Measurements from ENCODE around the gene SAMHD1. TPM values are rescaled to one million over a fixed set of nuclear protein-coding genes. Genes with fewer than 3 reads are reported as not detected.

The SAMHD1 gene
- total RNA-seq, 2 experiments from 2014 or later: 10.6 to 20.8 TPM

DNA sequence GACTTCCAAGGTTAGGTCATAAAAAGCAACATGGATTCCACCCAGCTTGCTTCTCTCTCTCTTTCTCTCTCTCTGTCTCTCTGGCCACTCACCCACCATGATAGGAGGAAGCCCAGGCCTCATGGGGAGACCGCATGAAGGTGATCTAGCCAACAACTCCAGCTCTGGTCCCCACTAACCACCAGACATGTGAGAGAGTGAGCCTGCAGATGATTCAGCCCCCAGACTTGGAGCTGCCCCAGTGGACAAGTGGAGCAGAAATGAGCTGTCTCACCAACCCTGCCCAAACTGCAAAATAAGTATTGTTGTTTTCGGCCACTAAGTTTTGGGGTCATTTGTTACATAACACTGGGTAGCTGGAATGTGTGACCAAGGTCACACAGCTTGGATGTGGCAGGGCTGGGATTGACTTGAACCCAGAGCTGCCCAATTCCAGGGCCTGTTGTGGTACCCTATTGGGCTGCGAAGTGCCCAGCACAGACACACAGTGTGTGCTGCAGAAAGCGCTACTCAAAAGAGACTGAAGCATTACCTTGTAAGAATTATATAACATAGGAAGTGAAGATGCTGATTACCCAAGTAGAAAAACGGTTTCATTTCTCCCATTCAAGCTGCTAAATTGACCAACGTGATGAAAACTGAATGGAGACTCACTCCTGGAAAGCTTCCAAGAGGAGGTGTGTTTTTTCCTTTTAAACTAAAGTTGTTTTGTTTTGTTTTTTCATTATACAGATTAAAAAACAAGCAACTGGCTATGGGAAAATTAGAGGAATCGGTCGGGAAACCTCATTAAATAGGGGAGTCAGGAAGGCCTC, 84.6 kb downstream of the SAMHD1 start:
- Histone ChIP-seq H3K9me3 (ENCODE audit: low read length) (no peaks in the 10 kb centered on the region), H3K27ac (ENCODE audit: low read depth, low read length, poor library complexity, severe bottlenecking) (no peak overlapping the region), H3K4me1 (ENCODE audit: insufficient read depth, low read length, poor library complexity, severe bottlenecking) (peaks cover 27% of the 10 kb centered on the region), H3K4me3 (ENCODE audit: low read depth, low read length, poor library complexity, severe bottlenecking) (no peak overlapping the region), H3K36me3 (ENCODE audit: insufficient read depth, low read length) (no peaks in the 10 kb centered on the region), H3K79me2 (ENCODE audit: insufficient read depth, low read depth, low read length) (no peaks in the 10 kb centered on the region), H3K9me2 (ENCODE audit: insufficient read depth, low read length) (no peaks in the 10 kb centered on the region), H4K20me1 (ENCODE audit: insufficient read depth, low read length) (no peaks in the 10 kb centered on the region), H3K4me2 (ENCODE audit: low read length) (peak overlapping the region; percentile 31), H2AFZ (ENCODE audit: low read length) (peak overlapping the region; percentile 48; the same call in 1 of the 2 replicates)
- no TSS peak for BruUV-seq (replicated peaks)
- intact Hi-C loops (cut with micrococcal nuclease; ENCODE audit: unreplicated experiment): no loop called here
- CTCF ChIA-PET (ENCODE audit: unreplicated experiment): no interaction called here
- DNase-seq (ENCODE audit: low spot score): peak; percentile 37
- POLR2A ChIA-PET: interaction anchor here (0.8 to 1.3 kb wide), 4 partner anchors 8 to 110 kb away, joined by 4 to 7 read pairs (median 5); no protein-coding TSS in a partner anchor
- TF ChIP-seq, protein P1, sequence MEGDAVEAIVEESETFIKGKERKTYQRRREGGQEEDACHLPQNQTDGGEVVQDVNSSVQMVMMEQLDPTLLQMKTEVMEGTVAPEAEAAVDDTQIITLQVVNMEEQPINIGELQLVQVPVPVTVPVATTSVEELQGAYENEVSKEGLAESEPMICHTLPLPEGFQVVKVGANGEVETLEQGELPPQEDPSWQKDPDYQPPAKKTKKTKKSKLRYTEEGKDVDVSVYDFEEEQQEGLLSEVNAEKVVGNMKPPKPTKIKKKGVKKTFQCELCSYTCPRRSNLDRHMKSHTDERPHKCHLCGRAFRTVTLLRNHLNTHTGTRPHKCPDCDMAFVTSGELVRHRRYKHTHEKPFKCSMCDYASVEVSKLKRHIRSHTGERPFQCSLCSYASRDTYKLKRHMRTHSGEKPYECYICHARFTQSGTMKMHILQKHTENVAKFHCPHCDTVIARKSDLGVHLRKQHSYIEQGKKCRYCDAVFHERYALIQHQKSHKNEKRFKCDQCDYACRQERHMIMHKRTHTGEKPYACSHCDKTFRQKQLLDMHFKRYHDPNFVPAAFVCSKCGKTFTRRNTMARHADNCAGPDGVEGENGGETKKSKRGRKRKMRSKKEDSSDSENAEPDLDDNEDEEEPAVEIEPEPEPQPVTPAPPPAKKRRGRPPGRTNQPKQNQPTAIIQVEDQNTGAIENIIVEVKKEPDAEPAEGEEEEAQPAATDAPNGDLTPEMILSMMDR (conservative IDR thresholded peaks at IDR 0.05; ENCODE audit: low read length): no peak
- no peak for TF ChIP-seq EZH2phosphoT487 (IDR thresholded peaks at IDR 0.05; ENCODE audit: borderline replicate concordance, low read depth, low read length)

DNA sequence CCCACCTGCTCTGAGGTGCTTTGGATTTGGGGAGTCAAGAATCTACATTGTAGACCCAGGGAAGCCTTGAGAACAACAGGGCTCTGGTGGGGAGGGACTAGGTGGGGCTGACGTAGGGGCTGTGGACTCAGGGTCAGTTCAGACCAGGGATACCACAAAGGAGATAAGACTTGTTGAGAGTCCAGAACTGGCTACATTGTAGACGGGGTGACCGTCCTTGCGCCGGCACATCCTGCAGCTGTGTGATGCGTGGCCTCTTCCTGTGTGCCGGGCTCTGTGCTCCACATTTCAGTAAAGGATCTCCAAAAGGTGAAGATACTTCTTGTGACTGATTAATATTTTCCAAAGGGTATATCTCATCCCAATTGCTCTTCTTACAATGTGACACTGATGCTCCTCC, 85.3 kb downstream of the SAMHD1 start:
- intact Hi-C loops (cut with micrococcal nuclease; ENCODE audit: unreplicated experiment): no loop called here
- TF ChIP-seq EZH2phosphoT487 (IDR thresholded peaks at IDR 0.05; ENCODE audit: borderline replicate concordance, low read depth, low read length): no peak
- TF ChIP-seq, protein P1 (conservative IDR thresholded peaks at IDR 0.05; ENCODE audit: low read length): no peak
- H3K27ac ChIP-seq (ENCODE audit: low read depth, low read length, poor library complexity, severe bottlenecking): no peak overlapping the region
- no TSS peak for BruUV-seq (replicated peaks)
- no peak for DNase-seq (ENCODE audit: low spot score)
- H4K20me1 ChIP-seq (ENCODE audit: insufficient read depth, low read length): no peaks in the 10 kb centered on the region
- no peak overlapping the region for H2AFZ ChIP-seq (ENCODE audit: low read length)
- no peak overlapping the region for H3K4me2 ChIP-seq (ENCODE audit: low read length)
- no peak overlapping the region for H3K4me3 ChIP-seq (ENCODE audit: low read depth, low read length, poor library complexity, severe bottlenecking)
- peaks cover 34% of the 10 kb centered on the region for H3K4me1 ChIP-seq (ENCODE audit: insufficient read depth, low read length, poor library complexity, severe bottlenecking)
- POLR2A ChIA-PET: interaction anchor here (0.5 to 1.2 kb wide), 2 partner anchors 18 to 136 kb away, joined by 3 to 4 read pairs; no protein-coding TSS in a partner anchor
- H3K9me2 ChIP-seq (ENCODE audit: insufficient read depth, low read length): no peaks in the 10 kb centered on the region
- CTCF ChIA-PET (ENCODE audit: unreplicated experiment): no interaction called here
- H3K9me3 ChIP-seq (ENCODE audit: low read length): no peaks in the 10 kb centered on the region
- H3K36me3 ChIP-seq (ENCODE audit: insufficient read depth, low read length): no peaks in the 10 kb centered on the region
- H3K79me2 ChIP-seq (ENCODE audit: insufficient read depth, low read depth, low read length): no peaks in the 10 kb centered on the region

DNA sequence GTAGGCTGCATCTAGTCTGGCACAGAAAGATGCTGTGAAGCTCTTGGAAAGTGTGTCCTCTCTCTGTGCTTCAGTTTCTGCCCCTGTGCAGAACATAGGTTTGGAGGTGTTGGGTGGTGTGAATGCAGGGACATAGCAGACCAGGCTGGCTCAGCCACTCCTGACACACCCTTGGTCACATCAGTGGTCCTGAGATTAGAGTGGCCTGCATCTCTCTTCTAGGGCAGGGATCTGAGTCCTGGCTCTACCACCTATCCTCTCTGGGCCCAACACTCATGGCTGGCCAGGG, 85.7 kb downstream of the SAMHD1 start:
- TF ChIP-seq EZH2phosphoT487 (IDR thresholded peaks at IDR 0.05; ENCODE audit: borderline replicate concordance, low read depth, low read length): no peak
- TF ChIP-seq, protein P1 (conservative IDR thresholded peaks at IDR 0.05; ENCODE audit: low read length): no peak
- Histone ChIP-seq H3K4me3 (ENCODE audit: low read depth, low read length, poor library complexity, severe bottlenecking) (no peak overlapping the region), H3K4me1 (ENCODE audit: insufficient read depth, low read length, poor library complexity, severe bottlenecking) (peaks cover 36% of the 10 kb centered on the region), H3K9me2 (ENCODE audit: insufficient read depth, low read length) (no peaks in the 10 kb centered on the region), H3K4me2 (ENCODE audit: low read length) (no peak overlapping the region), H3K36me3 (ENCODE audit: insufficient read depth, low read length) (no peaks in the 10 kb centered on the region), H3K79me2 (ENCODE audit: insufficient read depth, low read depth, low read length) (no peaks in the 10 kb centered on the region), H2AFZ (ENCODE audit: low read length) (no peak overlapping the region), H3K9me3 (ENCODE audit: low read length) (no peaks in the 10 kb centered on the region), H3K27ac (ENCODE audit: low read depth, low read length, poor library complexity, severe bottlenecking) (no peak overlapping the region), H4K20me1 (ENCODE audit: insufficient read depth, low read length) (no peaks in the 10 kb centered on the region)
- CTCF ChIA-PET (ENCODE audit: unreplicated experiment): interaction anchor here (0.6 kb wide), 1 partner anchor 29 kb away, joined by 4 read pairs; no protein-coding TSS in a partner anchor
- DNase-seq (ENCODE audit: low spot score): no peak
- POLR2A ChIA-PET: interaction anchor here (0.5 to 1.2 kb wide), 2 partner anchors 31 to 136 kb away, joined by 3 read pairs; no protein-coding TSS in a partner anchor
- intact Hi-C loops (cut with micrococcal nuclease; ENCODE audit: unreplicated experiment): no loop called here
- BruUV-seq (replicated peaks): no TSS peak
